NCI-H460 (cell line): Measurements from ENCODE around the gene ABCA5. TPM values are rescaled to one million over a fixed set of nuclear protein-coding genes. Genes with fewer than 3 reads are reported as not detected.

Experiments used
- DNase-seq: peaks from one replicate; pipeline ENCODE4 v3.0.0-alpha.2; 2016; ENCODE audit warnings: low read depth; ENCODE audit errors: extremely low read depth
- polyA plus RNA-seq: library from polyadenylated mRNA; depleted of rRNA; stranded (reverse); fragments of >200 nt; gene quantifications from 2 replicates; pipeline ENCODE4 v1.2.3, GENCODE V29; 2014; cell fraction: nucleus; rRNA removed
- total RNA-seq: library from RNA; depleted of rRNA; stranded (reverse); fragments of >200 nt; shearing (Covaris generic); gene quantifications from 2 replicates; pipeline ENCODE4 v1.2.3, GENCODE V29; 2014; rRNA removed

ABCA5 gene
- 6.2 and 12.4 TPM in 2 replicates for total RNA-seq
- polyA plus RNA-seq: 27.9 and 37.6 TPM in 2 replicates

GRCh38 chr17:69327060-69327831 lies at the start of gene ABCA5:
ABCA5 (minus strand) TSS chr17:69327133; CDS start chr17:69314415, 12,718 bp downstream.
- DNase-seq: peak; percentile 91

DNA sequence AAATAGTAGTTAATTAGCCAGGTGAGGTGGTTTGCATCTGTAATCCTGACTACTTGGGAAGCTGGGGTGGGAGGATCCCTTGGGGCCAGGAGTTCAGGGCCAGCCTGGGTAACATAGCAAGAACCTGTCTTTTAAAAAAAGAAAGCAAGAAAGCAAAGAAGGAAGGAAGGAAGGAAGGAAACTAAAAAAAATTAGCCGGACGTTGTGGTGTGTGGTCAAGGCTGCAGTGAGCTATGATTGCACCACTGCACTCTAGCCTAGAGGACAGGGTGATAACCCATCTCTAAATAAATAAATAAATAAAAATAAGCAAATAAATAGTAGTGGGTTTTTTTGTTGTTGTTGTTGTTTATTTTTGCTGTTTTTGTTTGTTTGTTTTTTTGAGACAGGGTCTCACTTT lies 48.3 kb upstream of the ABCA5 start:
- DNase-seq: no peak

DNA sequence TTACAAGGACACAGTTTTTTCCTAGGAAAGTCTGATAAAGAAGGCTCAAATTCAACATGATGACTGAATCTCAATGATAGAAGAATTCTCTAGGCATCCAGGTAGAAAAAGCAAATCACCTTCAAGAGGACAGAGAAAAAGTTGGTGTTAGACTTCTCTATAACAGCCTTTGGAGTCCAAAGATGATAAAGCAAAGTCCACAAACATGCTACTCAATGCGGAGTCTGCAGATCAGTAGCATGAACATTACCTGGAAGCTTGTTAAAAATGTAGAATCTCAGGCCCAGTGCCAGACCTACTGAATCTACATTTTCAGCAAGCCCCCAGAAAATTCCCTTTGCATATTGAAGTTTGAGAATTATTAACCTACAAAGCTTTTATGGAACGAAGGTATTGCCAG lies 46.1 kb upstream of the ABCA5 start:
- DNase-seq: no peak

DNA sequence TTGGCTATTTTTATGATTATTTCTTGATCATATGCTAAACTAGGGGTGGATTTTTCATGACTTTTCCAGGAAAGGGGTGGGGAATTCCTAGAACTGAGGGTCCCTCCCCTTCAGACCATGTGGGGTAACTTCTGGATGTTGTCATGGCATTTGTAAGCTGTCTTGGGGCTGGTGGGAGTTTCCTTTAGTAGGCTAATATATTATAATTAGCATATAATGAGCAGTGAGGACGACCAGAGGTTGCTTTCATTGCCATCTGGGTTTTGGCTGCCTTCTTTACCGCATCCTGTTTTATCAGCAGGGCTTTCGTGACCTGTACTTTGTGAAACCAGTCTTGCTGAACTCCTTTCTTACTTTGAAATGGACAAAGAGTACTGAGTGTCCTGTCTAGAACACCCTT lies 40.4 kb upstream of the ABCA5 start:
- DNase-seq: no peak

DNA sequence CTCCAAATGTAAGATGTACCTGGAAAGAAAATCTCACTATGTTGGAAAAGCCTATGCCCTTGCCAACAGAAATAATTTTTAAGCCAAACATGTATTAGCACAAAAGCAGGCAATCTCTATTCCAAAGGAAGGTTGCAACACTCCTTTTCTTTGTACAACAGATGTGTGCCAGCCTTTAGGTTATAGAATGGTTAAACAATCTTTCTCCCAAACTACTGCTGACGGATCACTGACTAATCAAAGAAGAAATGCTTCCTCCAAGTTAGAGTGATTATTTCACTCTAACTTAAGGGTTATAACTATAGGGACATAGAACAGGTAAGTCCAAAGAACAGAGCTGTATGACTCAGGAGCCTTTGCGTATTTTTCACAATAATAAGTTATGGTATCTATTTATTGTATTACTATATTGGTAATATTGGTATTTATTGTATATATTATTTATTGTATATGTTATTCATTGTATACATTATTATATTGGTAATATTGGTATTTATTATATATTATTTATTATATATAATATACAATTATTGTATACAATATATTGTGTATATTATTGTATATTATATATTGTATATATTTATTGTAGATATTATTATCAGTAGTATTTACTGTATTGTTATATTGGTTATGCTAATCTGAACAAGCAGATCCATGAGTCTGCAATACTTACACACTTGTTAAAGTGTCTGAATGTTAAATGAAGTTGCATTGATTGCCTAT lies 36.7 kb upstream of the ABCA5 start:
- no peak for DNase-seq

- DNase-seq: no peak
Measured at GRCh38 chr17:69361156-69361555, 34.2 kb upstream of the ABCA5 start.

DNA sequence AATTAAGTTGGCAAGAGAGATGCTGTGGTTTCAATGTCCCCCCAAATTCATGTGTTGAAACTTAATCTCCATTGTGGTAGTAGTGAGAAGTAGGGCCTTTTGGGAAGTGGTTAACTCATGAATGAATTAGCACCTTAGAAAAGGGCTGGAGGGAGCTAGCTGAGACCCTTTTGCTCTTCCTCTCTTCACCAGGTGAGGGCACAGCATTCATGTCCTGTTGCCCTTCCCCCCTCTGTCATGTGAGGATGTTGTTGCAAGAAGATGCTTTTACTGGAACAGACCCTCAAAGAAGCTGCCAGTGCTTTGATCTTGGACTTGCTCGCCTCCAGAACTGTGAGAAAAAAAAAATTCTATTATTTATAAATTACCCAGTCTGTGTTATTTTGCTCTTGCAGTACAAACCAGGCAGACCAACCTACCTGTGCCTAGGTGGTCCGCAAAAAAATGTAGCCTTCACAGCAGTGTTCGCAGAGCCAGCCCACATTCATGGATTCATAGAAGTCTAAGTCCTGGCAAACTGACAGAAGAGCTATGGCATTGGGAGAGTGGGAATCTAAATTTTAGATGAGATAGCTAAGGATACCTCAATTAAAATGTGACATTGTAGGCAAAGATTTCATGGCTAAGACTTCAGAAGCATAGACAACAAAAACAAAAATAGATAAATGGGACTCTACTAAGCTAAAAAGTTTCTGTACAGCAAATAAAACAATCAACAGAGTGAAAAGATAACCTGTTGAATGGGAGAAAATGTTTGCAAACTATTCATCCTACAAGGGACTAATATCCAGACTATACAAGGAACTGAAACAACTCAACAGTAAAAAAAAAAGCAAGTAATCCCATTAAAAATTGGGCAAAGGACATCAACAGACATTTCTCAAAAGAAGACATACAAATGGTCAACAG lies 32.0 kb upstream of the ABCA5 start:
- DNase-seq: no peak

DNA sequence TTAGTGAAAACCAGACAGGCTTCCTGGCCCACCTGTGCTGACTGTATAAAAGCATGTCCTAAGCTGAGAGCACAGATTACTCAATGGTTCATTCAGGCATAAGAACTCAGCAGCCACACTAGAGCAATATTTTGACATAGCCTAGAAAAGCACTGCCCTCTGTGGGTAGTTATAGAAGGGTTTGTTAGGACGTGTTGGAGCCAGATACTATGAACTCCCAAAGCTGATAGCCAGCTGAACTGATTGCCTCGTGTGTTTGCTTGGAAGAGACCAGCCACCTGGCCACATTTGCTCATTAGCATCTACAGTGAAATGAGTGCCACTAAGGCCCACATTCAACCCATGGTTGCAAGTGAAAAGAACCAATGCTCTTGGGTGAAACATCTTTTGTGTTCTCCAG lies 30.8 kb upstream of the ABCA5 start:
- DNase-seq: no peak

GRCh38 chr17:69356625-69357024 lies 29.7 kb upstream of the ABCA5 start:
- DNase-seq: no peak

GRCh38 chr17:69350911-69351310 lies 24.0 kb upstream of the ABCA5 start:
- no peak for DNase-seq

DNA sequence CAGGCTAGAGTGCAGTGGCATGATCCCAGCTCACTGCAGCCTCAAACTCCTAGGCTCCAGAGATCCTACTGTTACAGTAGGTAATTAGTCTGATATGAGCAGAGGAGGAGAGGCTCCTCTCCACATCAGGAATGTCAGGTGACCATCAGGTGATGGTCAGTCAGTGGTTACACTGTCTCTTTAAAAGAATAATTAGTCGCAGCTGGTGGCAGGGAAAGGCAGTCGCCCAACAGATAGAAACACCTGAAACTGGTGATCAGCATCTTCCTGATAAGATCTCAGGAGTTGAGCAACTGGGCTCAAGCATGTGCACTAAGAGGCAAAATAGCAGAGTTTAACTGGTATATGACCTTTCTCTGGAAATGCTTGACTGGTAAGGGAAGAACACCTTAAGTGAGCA lies 21.5 kb upstream of the ABCA5 start:
- no peak for DNase-seq

- no peak for DNase-seq
Measured at GRCh38 chr17:69346766-69347165, 19.8 kb upstream of the ABCA5 start.

- DNase-seq: no peak
Measured at GRCh38 chr17:69344939-69345338, 18.0 kb upstream of the ABCA5 start.

DNA sequence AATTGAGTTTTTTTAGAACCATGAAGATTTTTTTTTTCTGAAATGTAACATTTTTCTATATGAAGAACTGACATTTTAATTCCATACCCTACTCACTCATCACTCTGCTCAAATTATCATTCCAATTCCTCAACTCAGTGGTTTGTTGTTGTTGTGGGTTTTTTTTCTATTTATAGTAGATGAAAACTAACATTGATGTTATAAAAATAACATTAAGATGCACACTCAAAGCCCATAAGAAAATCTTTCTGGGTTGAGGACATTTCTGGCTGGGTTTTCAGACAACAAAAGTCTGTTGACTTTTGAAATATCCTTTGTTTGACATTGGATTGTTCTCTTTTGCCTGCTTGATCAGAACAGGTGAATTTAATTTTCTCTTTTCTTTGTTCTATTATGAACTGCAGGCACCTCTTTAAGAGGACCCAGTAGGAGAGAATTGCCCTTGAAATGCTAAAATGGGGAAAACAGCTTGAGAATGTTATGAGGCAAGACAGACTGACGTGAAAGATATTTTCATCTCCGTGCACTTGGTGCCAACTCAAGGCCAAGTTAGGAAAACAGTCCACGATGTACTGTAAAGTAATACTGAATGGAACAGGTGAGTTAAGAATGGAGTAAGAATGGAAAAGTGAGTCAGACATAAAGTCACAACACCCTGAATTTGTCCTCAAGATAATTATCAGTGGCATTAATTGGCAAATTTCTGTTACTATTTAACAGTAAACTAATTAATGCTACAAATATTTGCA lies 16.1 kb upstream of the ABCA5 start:
- no peak for DNase-seq

DNA sequence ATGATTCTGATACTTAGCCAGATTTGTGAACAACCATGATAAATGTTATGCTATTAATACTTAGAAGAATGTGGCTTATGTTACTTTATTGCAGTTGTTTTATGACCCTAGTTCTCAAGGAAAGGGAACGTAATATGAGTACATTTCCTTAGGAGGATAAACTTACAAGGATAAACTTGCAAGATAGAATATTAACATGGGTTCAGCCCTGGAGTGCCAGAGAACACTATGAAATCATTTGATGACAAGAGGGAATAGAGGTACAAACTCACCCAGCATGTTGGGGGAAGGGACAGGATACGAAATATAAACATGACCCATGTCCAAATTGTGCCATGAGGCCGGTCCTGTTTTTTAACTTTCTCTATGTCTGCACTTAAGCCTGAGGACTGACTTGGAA lies 13.0 kb upstream of the ABCA5 start:
- DNase-seq: no peak

GRCh38 chr17:69336996-69337395 lies 10.1 kb upstream of the ABCA5 start:
- DNase-seq: no peak

DNA sequence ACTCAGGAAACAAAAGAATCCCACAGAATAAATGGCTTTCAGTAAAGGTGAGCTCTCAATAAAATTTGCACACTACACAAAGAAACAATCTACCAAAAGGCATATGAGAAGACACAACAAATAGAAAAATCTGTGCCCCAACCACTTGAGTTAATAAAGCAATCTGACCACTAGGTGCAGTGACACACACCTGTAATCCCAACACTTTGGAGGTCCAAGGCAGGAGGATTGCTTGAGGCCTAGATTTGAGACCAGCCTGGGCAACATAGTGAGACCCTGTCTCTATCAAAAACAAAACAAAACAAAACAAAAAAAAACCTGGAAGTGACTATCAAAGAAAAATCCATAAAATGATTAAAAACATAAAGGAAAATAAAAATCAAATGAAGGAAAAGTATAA lies 9.6 kb upstream of the ABCA5 start:
- no peak for DNase-seq

- peak; percentile 48 for DNase-seq
Measured at GRCh38 chr17:69335058-69335457, 8.1 kb upstream of the ABCA5 start.

DNA sequence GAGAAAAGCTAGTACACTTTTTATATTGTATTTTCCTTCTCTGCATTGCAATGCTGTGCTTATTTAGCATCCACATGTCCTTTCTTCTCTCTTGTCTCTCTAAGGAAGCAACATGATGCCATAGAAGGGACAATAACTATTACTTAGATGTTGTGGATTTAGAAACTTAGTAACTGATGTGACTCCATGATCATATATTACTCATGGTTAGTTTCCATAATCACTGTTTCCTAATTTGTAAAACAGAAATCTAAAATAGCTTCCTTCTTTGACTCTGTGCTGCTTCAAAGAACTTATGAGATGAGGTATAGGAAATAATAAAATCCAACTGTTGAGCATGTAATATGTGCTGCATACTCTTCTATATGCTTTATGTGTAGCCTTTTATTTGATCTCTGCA lies 6.6 kb upstream of the ABCA5 start:
- no peak for DNase-seq

DNA sequence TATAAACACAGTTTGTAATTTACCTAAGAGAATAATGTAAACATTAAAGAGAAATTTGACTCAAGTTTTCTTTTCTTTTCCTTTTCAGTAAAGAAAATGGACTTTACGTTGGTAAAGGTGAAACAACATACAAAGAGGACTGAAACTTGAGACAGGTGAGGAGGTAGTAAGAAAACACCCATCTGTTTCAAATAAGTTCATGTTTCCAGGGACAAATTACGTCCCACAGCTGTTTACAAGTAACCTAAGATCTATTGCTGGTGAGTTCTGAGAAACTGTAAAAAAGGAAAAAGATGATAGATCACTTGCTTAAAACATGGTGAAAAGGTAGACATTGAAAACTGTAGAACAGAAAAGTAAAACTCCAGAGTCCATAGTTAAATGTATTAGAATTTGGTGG lies 4.8 kb upstream of the ABCA5 start:
- no peak for DNase-seq
